Activated T-helper 17 cell treated with anti-CD3 and anti-CD28 coated beads, Interleukin-2, amount 50 U/mL, for 72 hours (primary cell): ENCODE results near the gene PAX6. TPM values are rescaled to one million over a fixed set of nuclear protein-coding genes. Genes with fewer than 3 reads are reported as not detected.

Experiments
- ATAC-seq: fragments of 150-1000 bp; cut with Tn5 transposase; replicated peaks from 2 replicates; pipeline ENCODE4 v1.10.0; 2021; ENCODE audit warnings: mild to moderate bottlenecking, moderate library complexity
- H3K27ac Mint-ChIP-seq: one replicate; pipeline ENCODE4 v1.8.0; 2022; ENCODE audit warnings: mixed read lengths
- H3K27me3 Mint-ChIP-seq: one replicate; pipeline ENCODE4 v1.8.0; 2022; ENCODE audit warnings: mixed read lengths
- H3K36me3 Mint-ChIP-seq: one replicate; pipeline ENCODE4 v1.8.0; 2022; ENCODE audit warnings: low read depth, mild to moderate bottlenecking, mixed read lengths
- H3K4me1 Mint-ChIP-seq: one replicate; pipeline ENCODE4 v1.8.0; 2022; ENCODE audit warnings: mixed read lengths
- H3K4me3 Mint-ChIP-seq: one replicate; pipeline ENCODE4 v1.8.0; 2022; ENCODE audit warnings: mild to moderate bottlenecking, mixed read lengths
- H3K9me3 Mint-ChIP-seq: one replicate; pipeline ENCODE4 v1.8.0; 2022; ENCODE audit warnings: mixed read lengths
- total RNA-seq, 2 donors: library from RNA; stranded (reverse); gene quantifications; one replicate each; pipeline ENCODE4 v1.2.3, GENCODE V29; 2022

The PAX6 gene
- total RNA-seq, 2 donors from 2014 or later: not detected

- Mint-ChIP-seq H3K4me1 (no peaks in the 10 kb centered on the region), H3K9me3 (no peaks in the 10 kb centered on the region), H3K27me3 (peaks cover 19% of the 10 kb centered on the region), H3K4me3 (no peak overlapping the region), H3K36me3 (no peaks in the 10 kb centered on the region), H3K27ac (no peak overlapping the region)
- ATAC-seq: no peak
Observed at GRCh38 chr11:31788085-31788484, 23.0 kb downstream of the PAX6 start.

- Mint-ChIP-seq H3K36me3 (no peaks in the 10 kb centered on the region), H3K9me3 (no peaks in the 10 kb centered on the region), H3K27me3 (peaks cover 12% of the 10 kb centered on the region), H3K4me3 (no peak overlapping the region), H3K4me1 (no peaks in the 10 kb centered on the region), H3K27ac (no peak overlapping the region)
- ATAC-seq: no peak
Observed at GRCh38 chr11:31786996-31787685, 24.0 kb downstream of the PAX6 start.

GRCh38 chr11:31784611-31785010, 26.5 kb downstream of the PAX6 start:
- ATAC-seq: no peak
- no peaks in the 10 kb centered on the region for H3K36me3 Mint-ChIP-seq
- H3K27me3 Mint-ChIP-seq: no peaks in the 10 kb centered on the region
- H3K4me1 Mint-ChIP-seq: no peaks in the 10 kb centered on the region
- H3K4me3 Mint-ChIP-seq: no peak overlapping the region
- no peaks in the 10 kb centered on the region for H3K9me3 Mint-ChIP-seq
- H3K27ac Mint-ChIP-seq: no peak overlapping the region

- no peak for ATAC-seq
- no peaks in the 10 kb centered on the region for H3K27me3 Mint-ChIP-seq
- H3K27ac Mint-ChIP-seq: no peak overlapping the region
- no peaks in the 10 kb centered on the region for H3K4me1 Mint-ChIP-seq
- no peaks in the 10 kb centered on the region for H3K36me3 Mint-ChIP-seq
- no peaks in the 10 kb centered on the region for H3K9me3 Mint-ChIP-seq
- H3K4me3 Mint-ChIP-seq: no peak overlapping the region
Observed at GRCh38 chr11:31783252-31783651, 27.9 kb downstream of the PAX6 start.

- H3K4me3 Mint-ChIP-seq: no peak overlapping the region
Observed at GRCh38 chr11:31782257-31782656, 28.9 kb downstream of the PAX6 start.

GRCh38 chr11:31780480-31780971, 30.6 kb downstream of the PAX6 start:
- H3K36me3 Mint-ChIP-seq: no peaks in the 10 kb centered on the region
- ATAC-seq: no peak
- H3K4me3 Mint-ChIP-seq: no peak overlapping the region
- H3K9me3 Mint-ChIP-seq: no peaks in the 10 kb centered on the region
- no peak overlapping the region for H3K27ac Mint-ChIP-seq
- H3K4me1 Mint-ChIP-seq: no peaks in the 10 kb centered on the region
- no peaks in the 10 kb centered on the region for H3K27me3 Mint-ChIP-seq

More at GRCh38 chr11:31782257-31782656, 28.9 kb downstream of the PAX6 start:
- Mint-ChIP-seq H3K4me1 (no peaks in the 10 kb centered on the region), H3K27ac (no peak overlapping the region), H3K36me3 (no peaks in the 10 kb centered on the region), H3K9me3 (no peaks in the 10 kb centered on the region), H3K27me3 (no peaks in the 10 kb centered on the region)
- ATAC-seq: no peak

GRCh38 chr11:31780078-31780477, 31.0 kb downstream of the PAX6 start:
- Mint-ChIP-seq H3K4me1 (no peaks in the 10 kb centered on the region), H3K4me3 (no peak overlapping the region), H3K9me3 (no peaks in the 10 kb centered on the region), H3K36me3 (no peaks in the 10 kb centered on the region), H3K27me3 (no peaks in the 10 kb centered on the region), H3K27ac (no peak overlapping the region)
- ATAC-seq: no peak

GRCh38 chr11:31779374-31779791, 31.7 kb downstream of the PAX6 start:
- Mint-ChIP-seq H3K36me3 (no peaks in the 10 kb centered on the region), H3K27ac (no peak overlapping the region), H3K9me3 (no peaks in the 10 kb centered on the region), H3K4me1 (no peaks in the 10 kb centered on the region), H3K4me3 (no peak overlapping the region), H3K27me3 (no peaks in the 10 kb centered on the region)
- no peak for ATAC-seq

GRCh38 chr11:31772412-31772811, 38.7 kb downstream of the PAX6 start:
- ATAC-seq: no peak
- Mint-ChIP-seq H3K27me3 (no peaks in the 10 kb centered on the region), H3K4me3 (no peak overlapping the region), H3K4me1 (no peaks in the 10 kb centered on the region), H3K36me3 (peaks cover 10% of the 10 kb centered on the region), H3K9me3 (no peaks in the 10 kb centered on the region), H3K27ac (no peak overlapping the region)

- no peak for ATAC-seq
- Mint-ChIP-seq H3K27ac (no peak overlapping the region), H3K4me1 (no peaks in the 10 kb centered on the region), H3K9me3 (no peaks in the 10 kb centered on the region), H3K27me3 (no peaks in the 10 kb centered on the region), H3K36me3 (peaks cover 10% of the 10 kb centered on the region), H3K4me3 (no peak overlapping the region)
Observed at GRCh38 chr11:31770011-31770700, 41.0 kb downstream of the PAX6 start.

- Mint-ChIP-seq H3K4me3 (no peak overlapping the region), H3K9me3 (no peaks in the 10 kb centered on the region), H3K27me3 (no peaks in the 10 kb centered on the region), H3K36me3 (peaks cover 10% of the 10 kb centered on the region), H3K27ac (no peak overlapping the region), H3K4me1 (no peaks in the 10 kb centered on the region)
- no peak for ATAC-seq
Observed at GRCh38 chr11:31768749-31769640, 42.1 kb downstream of the PAX6 start.

GRCh38 chr11:31767685-31768084, 43.4 kb downstream of the PAX6 start:
- no peak overlapping the region for H3K4me3 Mint-ChIP-seq
- no peaks in the 10 kb centered on the region for H3K27me3 Mint-ChIP-seq
- no peaks in the 10 kb centered on the region for H3K9me3 Mint-ChIP-seq
- peaks cover 5% of the 10 kb centered on the region for H3K36me3 Mint-ChIP-seq
- ATAC-seq: no peak
- H3K4me1 Mint-ChIP-seq: no peaks in the 10 kb centered on the region
- H3K27ac Mint-ChIP-seq: no peak overlapping the region

GRCh38 chr11:31767066-31767465, 44.1 kb downstream of the PAX6 start:
- H3K4me1 Mint-ChIP-seq: no peaks in the 10 kb centered on the region
- no peaks in the 10 kb centered on the region for H3K27me3 Mint-ChIP-seq
- ATAC-seq: no peak
- no peak overlapping the region for H3K27ac Mint-ChIP-seq
- no peak overlapping the region for H3K4me3 Mint-ChIP-seq
- no peaks in the 10 kb centered on the region for H3K36me3 Mint-ChIP-seq
- H3K9me3 Mint-ChIP-seq: no peaks in the 10 kb centered on the region

- Mint-ChIP-seq H3K9me3 (no peaks in the 10 kb centered on the region), H3K4me1 (no peaks in the 10 kb centered on the region), H3K27ac (no peak overlapping the region), H3K27me3 (no peaks in the 10 kb centered on the region), H3K36me3 (no peaks in the 10 kb centered on the region), H3K4me3 (no peak overlapping the region)
- no peak for ATAC-seq
Observed at GRCh38 chr11:31764766-31765165, 46.4 kb downstream of the PAX6 start.
